Right renal cortex interstitium (tissue), 3 donors: ENCODE data around the gene TARM1. TPM values are rescaled to one million over a fixed set of nuclear protein-coding genes. Genes with fewer than 3 reads are reported as not detected.
A peak's percentile ranks its signal among the peaks of the same experiment; 100 is the strongest.

ENCODE experiments used
- DNase-seq, 3 donors: peaks; one replicate each; pipeline ENCODE4 v3.0.0-alpha.2; 2013; ENCODE audit warnings: low read depth in 3 of 3, low spot score in 2 of 3
- polyA plus RNA-seq, 3 donors: library from polyadenylated mRNA; unstranded; fragments of 120-200 nt; gene quantifications; one replicate each; pipeline ENCODE4 v1.2.1, GENCODE V29; 2013; ENCODE audit not compliant: insufficient read length in 3 of 3

TARM1 gene
- polyA plus RNA-seq, 3 donors: not detected

GRCh38 chr19:54035215-54036178 is 45.7 kb downstream of the TARM1 start:
- DNase-seq: no peak

GRCh38 chr19:54030895-54031586 is 50.1 kb downstream of the TARM1 start:
- no peak for DNase-seq

GRCh38 chr19:54029930-54030490 is 51.2 kb downstream of the TARM1 start:
- DNase-seq: peak in 2 of 3 donors; percentile 18 to 25

- no peak for DNase-seq
Measured at GRCh38 chr19:54029301-54029700, 51.9 kb downstream of the TARM1 start.

GRCh38 chr19:54026656-54027055 is 54.5 kb downstream of the TARM1 start:
- no peak for DNase-seq

GRCh38 chr19:54024660-54025059 is 56.5 kb downstream of the TARM1 start:
- no peak for DNase-seq

- DNase-seq: no peak
Measured at GRCh38 chr19:54023191-54023590, 58.0 kb downstream of the TARM1 start.

GRCh38 chr19:54021932-54022331 is 59.2 kb downstream of the TARM1 start:
- no peak for DNase-seq

GRCh38 chr19:54021363-54021762 is 59.8 kb downstream of the TARM1 start:
- DNase-seq: no peak

Other genes with a start within 250 kb of the TARM1 start
- gene MYADM, start 213.5 kb downstream of the TARM1 start, polyA plus RNA-seq: 10 to 100 TPM; 61.0 to 67.8 (median 67.8) TPM
- under 1 TPM; 0.21 to 0.47 (median 0.24) TPM for gene PRKCG, start 199.2 kb downstream of the TARM1 start, polyA plus RNA-seq
- gene CACNG7, start 172.1 kb downstream of the TARM1 start, polyA plus RNA-seq: under 1 TPM; 0.50 to 0.89 (median 0.68) TPM
- under 1 TPM; 0.17 to 0.21 (median 0.20) TPM for gene CACNG8, start 118.4 kb downstream of the TARM1 start, polyA plus RNA-seq
- gene CACNG6, start 89.7 kb downstream of the TARM1 start, polyA plus RNA-seq: under 1 TPM; 0.44 to 0.74 (median 0.71) TPM
- under 1 TPM in 2 of 3 donors, not detected in 1; 0.23 to 0.42 TPM for gene VSTM1, start 17.5 kb downstream of the TARM1 start, polyA plus RNA-seq
- gene OSCAR, start 19.4 kb upstream of the TARM1 start, polyA plus RNA-seq: under 1 TPM; 0.11 to 0.20 (median 0.18) TPM
- gene NDUFA3, start 21.5 kb upstream of the TARM1 start, polyA plus RNA-seq: 100 to 1,000 TPM in 1 of 3 donors, 10 to 100 TPM in 2; 87.3 to 113 (median 96.6) TPM
- gene TFPT, start 34.3 kb upstream of the TARM1 start, polyA plus RNA-seq: 10 to 100 TPM; 11.9 to 13.8 (median 12.3) TPM
- gene PRPF31, start 34.4 kb upstream of the TARM1 start, polyA plus RNA-seq: 10 to 100 TPM; 70.4 to 75.2 (median 72.5) TPM
- 10 to 100 TPM; 64.7 to 74.7 (median 70.8) TPM for gene CNOT3, start 56.4 kb upstream of the TARM1 start, polyA plus RNA-seq
- 1 to 10 TPM; 7.3 to 7.6 (median 7.6) TPM for gene LENG1, start 78.4 kb upstream of the TARM1 start, polyA plus RNA-seq
- 10 to 100 TPM; 23.0 to 33.2 (median 25.3) TPM for gene TMC4, start 91.8 kb upstream of the TARM1 start, polyA plus RNA-seq
- gene MBOAT7, start 108.2 kb upstream of the TARM1 start, polyA plus RNA-seq: 10 to 100 TPM; 44.6 to 60.5 (median 54.0) TPM
- 10 to 100 TPM; 41.3 to 49.2 (median 42.1) TPM for gene TSEN34, start 109.9 kb upstream of the TARM1 start, polyA plus RNA-seq
- 1,000 to 10,000 TPM; 1,272 to 1,378 (median 1,292) TPM for gene RPS9, start 119.5 kb upstream of the TARM1 start, polyA plus RNA-seq
- 1 to 10 TPM in 1 of 3 donors, under 1 TPM in 2; 0.74 to 1.1 (median 1.00) TPM for gene LILRB3, start 141.6 kb upstream of the TARM1 start, polyA plus RNA-seq
- gene LILRA6, start 161.4 kb upstream of the TARM1 start, polyA plus RNA-seq: under 1 TPM; 0.37 to 0.42 (median 0.39) TPM
- gene LILRB5, start 175.9 kb upstream of the TARM1 start, polyA plus RNA-seq: 1 to 10 TPM; 1.3 to 1.5 (median 1.4) TPM
- 1 to 10 TPM in 2 of 3 donors, under 1 TPM in 1; 0.85 to 1.2 (median 1.1) TPM for gene LILRB2, start 199.7 kb upstream of the TARM1 start, polyA plus RNA-seq
- under 1 TPM; 0.23 to 0.62 (median 0.31) TPM for gene LILRA5, start 231.8 kb upstream of the TARM1 start, polyA plus RNA-seq